ENCODE data around the gene DNAH5.
"Not testable (repeated sequence)": the region's sequence is repeated elsewhere in the genome, so short reads cannot be mapped to it uniquely, and the experiment has no call there.

The DNAH5 gene

GRCh38 chr5:13944560-13945199 lies at the start of gene DNAH5:
DNAH5 (minus strand) TSS chr5:13944688; CDS start chr5:13944438, 250 bp downstream.
- no peak for DNase-seq (ENCODE audit: low spot score)

GRCh38 chr5:13993926-13994325 lies 49.4 kb upstream of the DNAH5 start:
- no peak for DNase-seq (ENCODE audit: low spot score)

- DNase-seq (ENCODE audit: low spot score) = no peak
Measured at GRCh38 chr5:13992795-13993194, 48.3 kb upstream of the DNAH5 start.

- no peak for DNase-seq (ENCODE audit: low spot score)
Measured at GRCh38 chr5:13991365-13991764, 46.9 kb upstream of the DNAH5 start.

- no peak for DNase-seq (ENCODE audit: low spot score)
Measured at GRCh38 chr5:13990896-13991295, 46.4 kb upstream of the DNAH5 start.

- no peak for DNase-seq (ENCODE audit: low spot score)
Measured at GRCh38 chr5:13989832-13990231, 45.3 kb upstream of the DNAH5 start.

GRCh38 chr5:13987843-13988464 lies 43.5 kb upstream of the DNAH5 start:
- peak; percentile 30 for DNase-seq (ENCODE audit: low spot score)

- DNase-seq (ENCODE audit: low spot score) = no peak
Measured at GRCh38 chr5:13985731-13986418, 41.4 kb upstream of the DNAH5 start.

GRCh38 chr5:13984888-13985287 lies 40.4 kb upstream of the DNAH5 start:
- DNase-seq (ENCODE audit: low spot score) = not testable (repeated sequence)

GRCh38 chr5:13976867-13977830 lies 32.7 kb upstream of the DNAH5 start:
- DNase-seq (ENCODE audit: low spot score) = peak; percentile 58

- no peak for DNase-seq (ENCODE audit: low spot score)
Measured at GRCh38 chr5:13976223-13976622, 31.7 kb upstream of the DNAH5 start.

GRCh38 chr5:13975246-13975645 lies 30.8 kb upstream of the DNAH5 start:
- no peak for DNase-seq (ENCODE audit: low spot score)

GRCh38 chr5:13973724-13974123 lies 29.2 kb upstream of the DNAH5 start:
- DNase-seq (ENCODE audit: low spot score) = no peak

- no peak for DNase-seq (ENCODE audit: low spot score)
Measured at GRCh38 chr5:13972029-13972428, 27.5 kb upstream of the DNAH5 start.

GRCh38 chr5:13957032-13957645 lies 12.7 kb upstream of the DNAH5 start:
- no peak for DNase-seq (ENCODE audit: low spot score)

- DNase-seq (ENCODE audit: low spot score) = no peak
Measured at GRCh38 chr5:13956471-13956870, 12.0 kb upstream of the DNAH5 start.

GRCh38 chr5:13955896-13956295 lies 11.4 kb upstream of the DNAH5 start:
- DNase-seq (ENCODE audit: low spot score) = no peak

GRCh38 chr5:13946111-13946510 lies 1.6 kb upstream of the DNAH5 start:
- no peak for DNase-seq (ENCODE audit: low spot score)

- DNase-seq (ENCODE audit: low spot score) = no peak
Measured at GRCh38 chr5:13945271-13945670, 783 bp upstream of the DNAH5 start.

GRCh38 chr5:13943676-13944075 lies 812 bp downstream of the DNAH5 start:
- DNase-seq (ENCODE audit: low spot score) = peak; percentile 74

GRCh38 chr5:13941468-13941867 lies 3.0 kb downstream of the DNAH5 start:
- peak; percentile 38 for DNase-seq (ENCODE audit: low spot score)

- DNase-seq (ENCODE audit: low spot score) = no peak
Measured at GRCh38 chr5:13939638-13940037, 4.8 kb downstream of the DNAH5 start.
